HG03135 (cell line): Measurements from ENCODE around the gene HHATL.

ENCODE experiments used
- ATAC-seq: cut with Tn5 transposase; IDR thresholded peaks from one replicate; pipeline ENCODE4 v1.9.1; 2021; ENCODE audit warnings: mild to moderate bottlenecking, moderate library complexity; ENCODE audit not compliant: unreplicated experiment

The HHATL gene

GRCh38 chr3:42702066-42702951, at the start of gene HHATL:
Gene HHATL (minus strand): TSS chr3:42702798. CDS start chr3:42700826, 1,972 bp downstream.
- ATAC-seq, result no peak

GRCh38 chr3:42751609-42752008, 49.0 kb upstream of the HHATL start:
- ATAC-seq, result no peak

- ATAC-seq, result no peak
Measured at GRCh38 chr3:42750834-42751233, 48.2 kb upstream of the HHATL start.

- ATAC-seq, result no peak
Measured at GRCh38 chr3:42749753-42750231, 47.2 kb upstream of the HHATL start.

- no peak for ATAC-seq
Measured at GRCh38 chr3:42749025-42749752, 46.6 kb upstream of the HHATL start.

GRCh38 chr3:42747581-42747980, 45.0 kb upstream of the HHATL start:
- no peak for ATAC-seq

GRCh38 chr3:42746455-42747450, 44.2 kb upstream of the HHATL start:
- ATAC-seq, result no peak

GRCh38 chr3:42745776-42746454, 43.3 kb upstream of the HHATL start:
- no peak for ATAC-seq

GRCh38 chr3:42745291-42745745, 42.7 kb upstream of the HHATL start:
- no peak for ATAC-seq

GRCh38 chr3:42743204-42743995, 40.8 kb upstream of the HHATL start:
- ATAC-seq, result no peak

- no peak for ATAC-seq
Measured at GRCh38 chr3:42742688-42743087, 40.1 kb upstream of the HHATL start.

GRCh38 chr3:42742259-42742658, 39.7 kb upstream of the HHATL start:
- no peak for ATAC-seq

GRCh38 chr3:42741796-42742195, 39.2 kb upstream of the HHATL start:
- ATAC-seq, result no peak

- no peak for ATAC-seq
Measured at GRCh38 chr3:42739401-42740158, 37.0 kb upstream of the HHATL start.

GRCh38 chr3:42736531-42736930, 33.9 kb upstream of the HHATL start:
- ATAC-seq, result no peak

- no peak for ATAC-seq
Measured at GRCh38 chr3:42736081-42736480, 33.5 kb upstream of the HHATL start.

GRCh38 chr3:42735615-42736014, 33.0 kb upstream of the HHATL start:
- no peak for ATAC-seq

GRCh38 chr3:42735019-42735418, 32.4 kb upstream of the HHATL start:
- ATAC-seq, result no peak
